WTC11 (cell line): ENCODE results near the gene SPATC1L. TPM values are rescaled to one million over a fixed set of nuclear protein-coding genes. Genes with fewer than 3 reads are reported as not detected.

Experiments used
- ATAC-seq: fragments of 200-7000 bp; cut with Tn5 transposase; 2 replicates; pipeline ENCODE4 v1.10.0; 2021; ENCODE audit warnings: mild to moderate bottlenecking, moderate library complexity
- CTCF ChIA-PET: fragments of 300-600 bp; sonication (Branson Sonifier 250); formaldehyde crosslinking; loops from one replicate; lab custom pipeline; 2021; ENCODE audit warnings: antibody characterized with exemption; lab: Charles Lee
- POLR2A ChIA-PET: fragments of 350-600 bp; sonication (Branson Sonifier 250); formaldehyde crosslinking; loops from one replicate; lab custom pipeline; 2021; ENCODE audit warnings: antibody characterized with exemption; lab: Charles Lee
- DNase-seq: peaks from one replicate; pipeline ENCODE4 v3.0.0; 2021; ENCODE audit warnings: low spot score
- H3K27ac Mint-ChIP-seq: 2 replicates; pipeline ENCODE4 v1.8.0; 2021; ENCODE audit warnings: mixed read lengths
- H3K27me3 Mint-ChIP-seq: 2 replicates; pipeline ENCODE4 v1.8.0; 2021; ENCODE audit warnings: low read depth, mild to moderate bottlenecking, moderate library complexity, mixed read lengths
- H3K36me3 Mint-ChIP-seq: 2 replicates; pipeline ENCODE4 v1.8.0; 2021; ENCODE audit warnings: mixed read lengths
- H3K4me1 Mint-ChIP-seq: 2 replicates; pipeline ENCODE4 v1.8.0; 2022; ENCODE audit warnings: mixed read lengths
- H3K4me3 Mint-ChIP-seq: 2 replicates; pipeline ENCODE4 v1.8.0; 2021; ENCODE audit warnings: mild to moderate bottlenecking, moderate library complexity, mixed read lengths
- H3K9me3 Mint-ChIP-seq: 2 replicates; pipeline ENCODE4 v1.8.0; 2021; ENCODE audit warnings: mixed read lengths
- ATF3 ChIP-seq: sonication (generic); formaldehyde crosslinking; conservative IDR thresholded peaks from 2 replicates; pipeline ENCODE4 v1.8.1; 2022; ENCODE audit warnings: mild to moderate bottlenecking, missing genetic modification reagents
- CBFB ChIP-seq: sonication (generic); formaldehyde crosslinking; IDR thresholded peaks from 2 replicates; pipeline ENCODE4 v1.8.1; 2022; ENCODE audit warnings: mild to moderate bottlenecking, low read depth, missing genetic modification reagents
- ESRRA ChIP-seq: sonication (generic); formaldehyde crosslinking; IDR thresholded peaks from 2 replicates; pipeline ENCODE4 v1.8.1; 2022; ENCODE audit warnings: mild to moderate bottlenecking, missing genetic modification reagents, borderline replicate concordance
- MYBL2 ChIP-seq: sonication (generic); formaldehyde crosslinking; IDR thresholded peaks from 2 replicates; pipeline ENCODE4 v1.8.1; 2023; ENCODE audit warnings: mild to moderate bottlenecking, moderate library complexity, missing genetic modification reagents
- NFE2L1 ChIP-seq: sonication (generic); formaldehyde crosslinking; IDR thresholded peaks from 2 replicates; pipeline ENCODE4 v1.8.1; 2023; ENCODE audit warnings: missing genetic modification reagents
- NR1H2 ChIP-seq: sonication (generic); formaldehyde crosslinking; IDR thresholded peaks from 2 replicates; pipeline ENCODE4 v1.9.0; 2021; ENCODE audit warnings: mild to moderate bottlenecking, moderate library complexity, missing genetic modification reagents
- NR2C2 ChIP-seq: sonication (generic); formaldehyde crosslinking; IDR thresholded peaks from 2 replicates; pipeline ENCODE4 v1.8.0; 2022; ENCODE audit warnings: mild to moderate bottlenecking, missing genetic modification reagents
- NR3C1 ChIP-seq: sonication (generic); formaldehyde crosslinking; conservative IDR thresholded peaks from 2 replicates; pipeline ENCODE4 v1.8.1; 2023; ENCODE audit warnings: low read depth, mild to moderate bottlenecking, missing genetic modification reagents
- PRDM15 ChIP-seq: sonication (generic); formaldehyde crosslinking; IDR thresholded peaks from 2 replicates; pipeline ENCODE4 v1.8.0; 2022; ENCODE audit warnings: missing genetic modification reagents
- RELA ChIP-seq: sonication (generic); formaldehyde crosslinking; IDR thresholded peaks from 2 replicates; pipeline ENCODE4 v1.8.1; 2022; ENCODE audit warnings: missing genetic modification reagents, mild to moderate bottlenecking, borderline replicate concordance
- ZBTB21 ChIP-seq: sonication (generic); formaldehyde crosslinking; IDR thresholded peaks from 2 replicates; pipeline ENCODE4 v1.8.1; 2023; ENCODE audit warnings: mild to moderate bottlenecking, missing genetic modification reagents, borderline replicate concordance
- ZNF121 ChIP-seq: sonication (generic); formaldehyde crosslinking; IDR thresholded peaks from 2 replicates; pipeline ENCODE4 v1.8.0; 2023; ENCODE audit warnings: missing genetic modification reagents
- ZNF396 ChIP-seq: fragments of 250-450 bp; sonication (Bioruptor Pico); IDR thresholded peaks from 2 replicates; pipeline ENCODE4 v1.8.0; 2021; ENCODE audit warnings: mild to moderate bottlenecking, moderate library complexity, borderline replicate concordance
- total RNA-seq: library from RNA; stranded (reverse); gene quantifications from 3 replicates; pipeline ENCODE4 v1.2.3, GENCODE V29; 2021
- TF ChIP-seq, protein P1 (sequence below): sonication (generic); formaldehyde crosslinking; IDR thresholded peaks from 2 replicates; pipeline ENCODE4 v1.8.1; 2023; ENCODE audit warnings: mild to moderate bottlenecking, missing genetic modification reagents, borderline replicate concordance
- TF ChIP-seq, protein P2 (sequence below): fragments of 250-450 bp; sonication (Bioruptor Pico); IDR thresholded peaks from 2 replicates; pipeline ENCODE4 v1.9.0; 2021; ENCODE audit warnings: mild to moderate bottlenecking
- TF ChIP-seq, protein P3 (sequence below): sonication (generic); formaldehyde crosslinking; IDR thresholded peaks from 2 replicates; pipeline ENCODE4 v1.8.0; 2022; ENCODE audit warnings: mild to moderate bottlenecking, missing genetic modification reagents
- TF ChIP-seq, protein P4 (sequence below): sonication (generic); formaldehyde crosslinking; IDR thresholded peaks from 2 replicates; pipeline ENCODE4 v1.8.1; 2023; ENCODE audit warnings: mild to moderate bottlenecking, moderate library complexity, missing genetic modification reagents

Gene SPATC1L
- total RNA-seq, 1 experiment from 2014 or later, result 61.7 TPM

DNA sequence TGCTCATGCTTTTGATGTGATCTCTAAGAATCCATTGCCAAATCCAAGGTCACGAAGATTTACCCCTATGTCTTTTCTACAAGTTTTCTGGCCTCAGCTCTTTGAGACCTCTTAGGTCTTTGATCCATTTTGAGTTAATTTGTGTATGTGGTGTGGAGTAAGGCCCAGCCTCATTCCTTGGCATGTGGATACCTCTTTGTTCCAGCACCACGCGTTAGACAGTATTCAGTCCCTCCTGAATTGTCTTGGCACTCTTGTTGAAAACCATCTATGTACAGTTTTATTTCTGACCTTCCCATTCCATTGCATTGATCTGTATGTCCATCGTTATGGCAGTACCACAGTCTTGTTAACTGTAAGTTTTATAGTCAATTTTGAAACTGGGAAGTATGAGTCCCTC, 20.9 kb downstream of the SPATC1L start:
- Mint-ChIP-seq H3K9me3 (peaks cover 7% of the 10 kb centered on the region; the same call in 1 of the 2 replicates), H3K4me1 (no peaks in the 10 kb centered on the region), H3K36me3 (peaks cover 33% of the 10 kb centered on the region), H3K27ac (no peak overlapping the region; the same call in 1 of the 2 replicates), H3K4me3 (no peak overlapping the region), H3K27me3 (no peaks in the 10 kb centered on the region)
- ATAC-seq, result no peak
- ChIA-PET CTCF (interaction anchor here (0.5 kb wide), 1 partner anchor 15 kb away, joined by 3 read pairs; no protein-coding TSS in a partner anchor), POLR2A (no interaction called here)
- DNase-seq, result no peak
- no peak for TF ChIP-seq CBFB
- no peak for TF ChIP-seq MYBL2 (CRISPR knock-in tag)
- TF ChIP-seq NFE2L1 (CRISPR knock-in tag), result no peak
- TF ChIP-seq ATF3 (CRISPR knock-in tag), result no peak
- TF ChIP-seq NR2C2 (CRISPR knock-in tag), result no peak
- no peak for TF ChIP-seq ZNF121 (CRISPR knock-in tag)
- TF ChIP-seq, protein P1, sequence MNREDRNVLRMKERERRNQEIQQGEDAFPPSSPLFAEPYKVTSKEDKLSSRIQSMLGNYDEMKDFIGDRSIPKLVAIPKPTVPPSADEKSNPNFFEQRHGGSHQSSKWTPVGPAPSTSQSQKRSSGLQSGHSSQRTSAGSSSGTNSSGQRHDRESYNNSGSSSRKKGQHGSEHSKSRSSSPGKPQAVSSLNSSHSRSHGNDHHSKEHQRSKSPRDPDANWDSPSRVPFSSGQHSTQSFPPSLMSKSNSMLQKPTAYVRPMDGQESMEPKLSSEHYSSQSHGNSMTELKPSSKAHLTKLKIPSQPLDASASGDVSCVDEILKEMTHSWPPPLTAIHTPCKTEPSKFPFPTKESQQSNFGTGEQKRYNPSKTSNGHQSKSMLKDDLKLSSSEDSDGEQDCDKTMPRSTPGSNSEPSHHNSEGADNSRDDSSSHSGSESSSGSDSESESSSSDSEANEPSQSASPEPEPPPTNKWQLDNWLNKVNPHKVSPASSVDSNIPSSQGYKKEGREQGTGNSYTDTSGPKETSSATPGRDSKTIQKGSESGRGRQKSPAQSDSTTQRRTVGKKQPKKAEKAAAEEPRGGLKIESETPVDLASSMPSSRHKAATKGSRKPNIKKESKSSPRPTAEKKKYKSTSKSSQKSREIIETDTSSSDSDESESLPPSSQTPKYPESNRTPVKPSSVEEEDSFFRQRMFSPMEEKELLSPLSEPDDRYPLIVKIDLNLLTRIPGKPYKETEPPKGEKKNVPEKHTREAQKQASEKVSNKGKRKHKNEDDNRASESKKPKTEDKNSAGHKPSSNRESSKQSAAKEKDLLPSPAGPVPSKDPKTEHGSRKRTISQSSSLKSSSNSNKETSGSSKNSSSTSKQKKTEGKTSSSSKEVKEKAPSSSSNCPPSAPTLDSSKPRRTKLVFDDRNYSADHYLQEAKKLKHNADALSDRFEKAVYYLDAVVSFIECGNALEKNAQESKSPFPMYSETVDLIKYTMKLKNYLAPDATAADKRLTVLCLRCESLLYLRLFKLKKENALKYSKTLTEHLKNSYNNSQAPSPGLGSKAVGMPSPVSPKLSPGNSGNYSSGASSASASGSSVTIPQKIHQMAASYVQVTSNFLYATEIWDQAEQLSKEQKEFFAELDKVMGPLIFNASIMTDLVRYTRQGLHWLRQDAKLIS (CRISPR knock-in tag), result no peak
- no peak for TF ChIP-seq RELA
- no peak for TF ChIP-seq NR1H2 (CRISPR knock-in tag)
- TF ChIP-seq PRDM15, result no peak
- no peak for TF ChIP-seq NR3C1 (CRISPR knock-in tag)

DNA sequence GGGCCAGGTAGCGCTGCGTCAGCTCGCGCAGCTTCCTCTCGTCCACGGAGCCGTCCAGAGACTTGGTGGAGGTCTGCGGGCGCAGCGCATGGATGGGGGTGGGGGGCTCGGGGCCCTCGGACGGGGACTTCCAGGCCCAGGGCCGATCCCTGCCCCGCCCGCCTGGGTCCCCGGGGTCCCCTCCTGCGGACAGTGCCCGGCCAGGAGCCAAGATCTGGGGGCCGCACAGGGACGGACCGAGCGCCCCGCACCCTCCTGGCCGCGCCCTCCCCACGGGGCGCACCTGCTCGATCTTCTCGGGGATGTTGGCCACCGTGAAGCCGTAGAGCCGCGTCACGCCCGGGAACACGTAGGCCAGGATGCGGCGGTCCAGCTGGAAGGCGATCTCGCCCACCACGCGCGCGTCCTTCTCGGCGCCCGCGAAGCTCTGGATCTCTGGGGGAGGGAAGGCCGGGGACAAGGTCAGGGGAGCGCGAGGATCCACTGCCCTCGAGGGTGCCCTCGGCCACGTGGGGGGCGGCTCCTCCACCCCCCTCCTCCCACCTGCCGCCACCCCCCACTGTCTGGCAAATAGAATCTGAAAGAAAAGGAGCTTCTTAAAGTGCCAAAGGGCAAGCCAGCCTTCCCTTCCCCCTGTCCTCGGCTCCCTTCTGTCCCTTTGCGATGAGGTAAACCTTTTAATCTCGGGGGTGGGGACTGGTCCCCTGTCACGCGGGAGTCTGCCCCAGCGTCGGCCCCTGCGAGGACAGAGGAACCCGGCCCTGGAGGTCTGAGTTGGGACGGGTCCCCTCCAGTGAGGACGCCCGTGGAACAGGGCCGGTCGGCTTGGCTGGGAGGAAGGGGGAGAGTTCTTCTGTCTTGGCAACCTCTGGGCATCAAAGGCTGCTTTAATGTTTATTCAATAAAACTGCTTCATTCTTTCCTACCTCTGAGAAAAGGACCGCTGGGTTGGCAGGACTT, 22.3 kb downstream of the SPATC1L start:
- ATAC-seq, result no peak
- no peak for TF ChIP-seq ESRRA (CRISPR knock-in tag)
- no peak for TF ChIP-seq ZBTB21
- TF ChIP-seq, protein P2, sequence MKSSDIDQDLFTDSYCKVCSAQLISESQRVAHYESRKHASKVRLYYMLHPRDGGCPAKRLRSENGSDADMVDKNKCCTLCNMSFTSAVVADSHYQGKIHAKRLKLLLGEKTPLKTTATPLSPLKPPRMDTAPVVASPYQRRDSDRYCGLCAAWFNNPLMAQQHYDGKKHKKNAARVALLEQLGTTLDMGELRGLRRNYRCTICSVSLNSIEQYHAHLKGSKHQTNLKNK (CRISPR knock-in tag), result no peak
- TF ChIP-seq, protein P3, sequence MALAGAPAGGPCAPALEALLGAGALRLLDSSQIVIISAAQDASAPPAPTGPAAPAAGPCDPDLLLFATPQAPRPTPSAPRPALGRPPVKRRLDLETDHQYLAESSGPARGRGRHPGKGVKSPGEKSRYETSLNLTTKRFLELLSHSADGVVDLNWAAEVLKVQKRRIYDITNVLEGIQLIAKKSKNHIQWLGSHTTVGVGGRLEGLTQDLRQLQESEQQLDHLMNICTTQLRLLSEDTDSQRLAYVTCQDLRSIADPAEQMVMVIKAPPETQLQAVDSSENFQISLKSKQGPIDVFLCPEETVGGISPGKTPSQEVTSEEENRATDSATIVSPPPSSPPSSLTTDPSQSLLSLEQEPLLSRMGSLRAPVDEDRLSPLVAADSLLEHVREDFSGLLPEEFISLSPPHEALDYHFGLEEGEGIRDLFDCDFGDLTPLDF (CRISPR knock-in tag), result no peak
- TF ChIP-seq, protein P4, sequence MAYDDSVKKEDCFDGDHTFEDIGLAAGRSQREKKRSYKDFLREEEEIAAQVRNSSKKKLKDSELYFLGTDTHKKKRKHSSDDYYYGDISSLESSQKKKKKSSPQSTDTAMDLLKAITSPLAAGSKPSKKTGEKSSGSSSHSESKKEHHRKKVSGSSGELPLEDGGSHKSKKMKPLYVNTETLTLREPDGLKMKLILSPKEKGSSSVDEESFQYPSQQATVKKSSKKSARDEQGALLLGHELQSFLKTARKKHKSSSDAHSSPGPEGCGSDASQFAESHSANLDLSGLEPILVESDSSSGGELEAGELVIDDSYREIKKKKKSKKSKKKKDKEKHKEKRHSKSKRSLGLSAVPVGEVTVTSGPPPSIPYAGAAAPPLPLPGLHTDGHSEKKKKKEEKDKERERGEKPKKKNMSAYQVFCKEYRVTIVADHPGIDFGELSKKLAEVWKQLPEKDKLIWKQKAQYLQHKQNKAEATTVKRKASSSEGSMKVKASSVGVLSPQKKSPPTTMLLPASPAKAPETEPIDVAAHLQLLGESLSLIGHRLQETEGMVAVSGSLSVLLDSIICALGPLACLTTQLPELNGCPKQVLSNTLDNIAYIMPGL, result no peak
- TF ChIP-seq, protein P1 (CRISPR knock-in tag), result no peak
- no peak for TF ChIP-seq ZNF396 (CRISPR knock-in tag)

More for the DNA sequence above, 22.3 kb downstream of the SPATC1L start:
- POLR2A ChIA-PET, result interaction anchor here (1.2 kb wide), 1 partner anchor 9 kb away, joined by 11 read pairs; no protein-coding TSS in a partner anchor
- Mint-ChIP-seq H3K9me3 (peaks cover 7% of the 10 kb centered on the region; the same call in 1 of the 2 replicates), H3K4me3 (no peak overlapping the region), H3K27ac (no peak overlapping the region), H3K27me3 (no peaks in the 10 kb centered on the region), H3K36me3 (peaks cover 30% of the 10 kb centered on the region), H3K4me1 (no peaks in the 10 kb centered on the region)
- no peak for DNase-seq
- CTCF ChIA-PET, result interaction anchor here (0.6 to 1.8 kb wide), 4 partner anchors 9 to 241 kb away, joined by 3 to 8 read pairs (median 4); no protein-coding TSS in a partner anchor
